HEK293 (cell line): ENCODE measurements around the gene SLC38A9.

Experiments used
- FEZF1 ChIP-seq: fragments of 450-650 bp; formaldehyde crosslinking; IDR thresholded peaks from 2 replicates; pipeline ENCODE4 v1.5.1; 2016; ENCODE audit warnings: missing biosample characterization, missing genetic modification characterization
- GLI4 ChIP-seq: fragments of 450-650 bp; formaldehyde crosslinking; IDR thresholded peaks from 2 replicates; pipeline ENCODE4 v1.5.1; 2016; ENCODE audit warnings: missing biosample characterization, missing genetic modification characterization
- GLIS1 ChIP-seq: fragments of 450-650 bp; formaldehyde crosslinking; IDR thresholded peaks from 2 replicates; pipeline ENCODE4 v1.5.1; 2016; ENCODE audit warnings: missing biosample characterization, missing genetic modification characterization
- KLF8 ChIP-seq: fragments of 450-650 bp; formaldehyde crosslinking; IDR thresholded peaks from 2 replicates; pipeline ENCODE4 v1.5.1; 2016; ENCODE audit warnings: missing biosample characterization, missing genetic modification characterization
- PRDM1 ChIP-seq: fragments of 450-650 bp; formaldehyde crosslinking; IDR thresholded peaks from 2 replicates; pipeline ENCODE4; 2016; ENCODE audit warnings: missing biosample characterization, missing genetic modification characterization
- PRDM4 ChIP-seq: fragments of 450-650 bp; formaldehyde crosslinking; IDR thresholded peaks from 2 replicates; pipeline ENCODE4 v1.5.1; 2017; ENCODE audit warnings: missing biosample characterization, missing genetic modification characterization
- REPIN1 ChIP-seq: fragments of 450-650 bp; formaldehyde crosslinking; IDR thresholded peaks from 2 replicates; pipeline ENCODE4 v1.5.1; 2017; ENCODE audit warnings: missing biosample characterization, missing genetic modification characterization, low read depth
- SCRT1 ChIP-seq: fragments of 450-650 bp; formaldehyde crosslinking; IDR thresholded peaks from 2 replicates; pipeline ENCODE4 v1.5.1; 2016; ENCODE audit warnings: missing biosample characterization, missing genetic modification characterization, borderline replicate concordance
- SP2 ChIP-seq: fragments of 450-650 bp; formaldehyde crosslinking; IDR thresholded peaks from 2 replicates; pipeline ENCODE4 v1.5.1; 2016; ENCODE audit warnings: missing biosample characterization, missing genetic modification characterization
- TSHZ1 ChIP-seq: fragments of 450-650 bp; formaldehyde crosslinking; IDR thresholded peaks from 2 replicates; pipeline ENCODE4 v1.5.1; 2016; ENCODE audit warnings: missing biosample characterization, missing genetic modification characterization, borderline replicate concordance
- WT1 ChIP-seq: fragments of 450-650 bp; formaldehyde crosslinking; IDR thresholded peaks from 2 replicates; pipeline ENCODE4 v1.5.1; 2016; ENCODE audit warnings: missing biosample characterization, missing genetic modification characterization
- ZBTB49 ChIP-seq: fragments of 450-650 bp; formaldehyde crosslinking; IDR thresholded peaks from 2 replicates; pipeline ENCODE4 v1.5.1; 2016; ENCODE audit warnings: missing biosample characterization, missing genetic modification characterization, low read depth
- ZFP3 ChIP-seq: fragments of 450-650 bp; formaldehyde crosslinking; IDR thresholded peaks from 2 replicates; pipeline ENCODE4 v1.5.1; 2016; ENCODE audit warnings: low read depth, missing biosample characterization, missing genetic modification characterization
- ZNF133 ChIP-seq: fragments of 450-650 bp; formaldehyde crosslinking; IDR thresholded peaks from 2 replicates; pipeline ENCODE4 v1.5.1; 2016; ENCODE audit warnings: missing biosample characterization, missing genetic modification characterization
- ZNF140 ChIP-seq: fragments of 450-650 bp; formaldehyde crosslinking; IDR thresholded peaks from 2 replicates; pipeline ENCODE4 v1.5.1; 2016; ENCODE audit warnings: missing biosample characterization, missing genetic modification characterization
- ZNF148 ChIP-seq: fragments of 450-650 bp; formaldehyde crosslinking; IDR thresholded peaks from 2 replicates; pipeline ENCODE4 v1.5.0; 2017; ENCODE audit warnings: missing biosample characterization, missing genetic modification characterization, borderline replicate concordance
- ZNF223 ChIP-seq: fragments of 450-650 bp; formaldehyde crosslinking; IDR thresholded peaks from 2 replicates; pipeline ENCODE4 v1.5.1; 2016; ENCODE audit warnings: missing biosample characterization, missing genetic modification characterization
- ZNF24 ChIP-seq: fragments of 450-650 bp; formaldehyde crosslinking; IDR thresholded peaks from 2 replicates; pipeline ENCODE4 v1.5.1; 2016; ENCODE audit warnings: missing biosample characterization, missing genetic modification characterization
- ZNF274 ChIP-seq, 2 experiments: fragments of 200-500 bp in 1 of 2; fragments of 450-650 bp in 1 of 2; sonication (Bioruptor generic) in 1 of 2; formaldehyde crosslinking in 1 of 2; IDR thresholded peaks; 2 replicates each; pipeline versions ENCODE4 v1.5.1 to v1.6.1; 2014 to 2016; ENCODE audit warnings: borderline replicate concordance in 1 of 2, inconsistent platforms in 1 of 2, low read length in 1 of 2, missing biosample characterization in 1 of 2, missing genetic modification characterization in 1 of 2
- ZNF292 ChIP-seq: fragments of 450-650 bp; formaldehyde crosslinking; IDR thresholded peaks from 2 replicates; pipeline ENCODE4 v1.5.1; 2016; ENCODE audit warnings: low read depth, missing biosample characterization, missing genetic modification characterization, borderline replicate concordance
- ZNF335 ChIP-seq: fragments of 450-650 bp; formaldehyde crosslinking; conservative IDR thresholded peaks from 2 replicates; pipeline ENCODE4 v1.5.1; 2016; ENCODE audit warnings: missing biosample characterization, missing genetic modification characterization
- ZNF521 ChIP-seq: fragments of 450-650 bp; formaldehyde crosslinking; IDR thresholded peaks from 2 replicates; pipeline ENCODE4 v1.5.1; 2017; ENCODE audit warnings: missing biosample characterization, mild to moderate bottlenecking, missing genetic modification characterization
- ZNF561 ChIP-seq: fragments of 450-650 bp; IDR thresholded peaks from 2 replicates; pipeline ENCODE4 v1.5.1; 2018; ENCODE audit warnings: missing biosample characterization, missing genetic modification characterization, borderline replicate concordance
- ZNF600 ChIP-seq: fragments of 450-650 bp; formaldehyde crosslinking; IDR thresholded peaks from 2 replicates; pipeline ENCODE4 v1.5.1; 2016; ENCODE audit warnings: missing biosample characterization, missing genetic modification characterization
- ZNF670 ChIP-seq: fragments of 450-650 bp; formaldehyde crosslinking; IDR thresholded peaks from 2 replicates; pipeline ENCODE4 v1.5.1; 2016; ENCODE audit warnings: missing biosample characterization, missing genetic modification characterization, low read depth
- ZNF747 ChIP-seq: fragments of 450-650 bp; formaldehyde crosslinking; IDR thresholded peaks from 2 replicates; pipeline ENCODE4 v1.5.1; 2016; ENCODE audit warnings: missing biosample characterization, missing genetic modification characterization
- ZNF785 ChIP-seq: fragments of 450-650 bp; formaldehyde crosslinking; IDR thresholded peaks from 2 replicates; pipeline ENCODE4 v1.5.1; 2016; ENCODE audit warnings: missing biosample characterization, missing genetic modification characterization
- ZNF843 ChIP-seq: fragments of 450-650 bp; formaldehyde crosslinking; IDR thresholded peaks from 2 replicates; pipeline ENCODE4 v1.5.1; 2016; ENCODE audit warnings: missing biosample characterization, missing genetic modification characterization
- ZSCAN23 ChIP-seq: fragments of 450-650 bp; formaldehyde crosslinking; IDR thresholded peaks from 2 replicates; pipeline ENCODE4 v1.5.1; 2016; ENCODE audit warnings: missing biosample characterization, missing genetic modification characterization

SLC38A9 gene

GRCh38 chr5:55597014-55597981, 114.8 kb downstream of the SLC38A9 start (continued):
- TF ChIP-seq ZNF148 (no peak), GLIS1 (tag by site-specific recombination) (no peak), ZNF133 (tag by site-specific recombination) (no peak), SCRT1 (tag by site-specific recombination) (0 out of 2 replicates have a peak, but pooled peaks have one; percentile 21), SP2 (no peak), ZFP3 (tag by site-specific recombination) (no peak), ZNF785 (no peak), PRDM4 (tag by site-specific recombination) (no peak), WT1 (no peak), FEZF1 (0 out of 2 replicates have a peak, but pooled peaks have one; percentile 8), REPIN1 (tag by site-specific recombination) (no peak), ZNF561 (tag by site-specific recombination) (0 out of 2 replicates have a peak, but pooled peaks have one; percentile 26), ZNF843 (tag by site-specific recombination) (no peak), ZNF747 (tag by site-specific recombination) (no peak), ZNF670 (tag by site-specific recombination) (no peak), PRDM1 (tag by site-specific recombination) (no peak), GLI4 (tag by site-specific recombination) (no peak), ZNF274 (IDR thresholded peaks at IDR 0.05; ENCODE audit: low read length) (no peak), ZNF274 (tag by site-specific recombination; IDR thresholded peaks at IDR 0.05; ENCODE audit: borderline replicate concordance) (no peak), ZNF600 (tag by site-specific recombination) (peak; percentile 63; the same call in 1 of the 2 replicates), ZBTB49 (tag by site-specific recombination) (no peak), ZNF335 (tag by site-specific recombination) (peak; percentile 77), ZNF292 (tag by site-specific recombination) (no peak), ZNF140 (tag by site-specific recombination) (no peak), ZSCAN23 (tag by site-specific recombination) (no peak), TSHZ1 (no peak), KLF8 (tag by site-specific recombination) (no peak), ZNF223 (tag by site-specific recombination) (no peak), ZNF24 (tag by site-specific recombination) (no peak), ZNF521 (tag by site-specific recombination) (no peak)
